ENCODE measurements around the gene CREBBP. TPM values are rescaled to one million over a fixed set of nuclear protein-coding genes. Genes with fewer than 3 reads are reported as not detected.

CREBBP gene
- total RNA-seq, 4 donors from 2014 or later: 48.2 to 112 (median 74.9) TPM

GRCh38 chr16:3696425-3697218, 183.9 kb downstream of the CREBBP start:
- Histone ChIP-seq H3K4me3 (no peak overlapping the region), H3K27ac (replicated peaks in 1 of 4) (no peak overlapping the region), H3K4me1 (peaks cover 0 to 4% (median 0%) of the 10 kb centered on the region in 4 donors), H3K27me3 (no peaks in the 10 kb centered on the region), H3K9me3 (no peaks in the 10 kb centered on the region), H3K36me3 (peaks cover 0 to 12% (median 2%) of the 10 kb centered on the region in 4 donors)
- intact Hi-C loops (cut with DNase I): no loop called here
- WGBS: 74% methylated on average over 13 of the region's 13 CpGs
- no peak for DNase-seq (ENCODE audit: extremely low spot score)
- no peak for TF ChIP-seq POLR2A (IDR thresholded peaks at IDR 0.05; ENCODE audit: low read depth)
- TF ChIP-seq EP300 (IDR thresholded peaks at IDR 0.05): no peak
- TF ChIP-seq, protein P1, sequence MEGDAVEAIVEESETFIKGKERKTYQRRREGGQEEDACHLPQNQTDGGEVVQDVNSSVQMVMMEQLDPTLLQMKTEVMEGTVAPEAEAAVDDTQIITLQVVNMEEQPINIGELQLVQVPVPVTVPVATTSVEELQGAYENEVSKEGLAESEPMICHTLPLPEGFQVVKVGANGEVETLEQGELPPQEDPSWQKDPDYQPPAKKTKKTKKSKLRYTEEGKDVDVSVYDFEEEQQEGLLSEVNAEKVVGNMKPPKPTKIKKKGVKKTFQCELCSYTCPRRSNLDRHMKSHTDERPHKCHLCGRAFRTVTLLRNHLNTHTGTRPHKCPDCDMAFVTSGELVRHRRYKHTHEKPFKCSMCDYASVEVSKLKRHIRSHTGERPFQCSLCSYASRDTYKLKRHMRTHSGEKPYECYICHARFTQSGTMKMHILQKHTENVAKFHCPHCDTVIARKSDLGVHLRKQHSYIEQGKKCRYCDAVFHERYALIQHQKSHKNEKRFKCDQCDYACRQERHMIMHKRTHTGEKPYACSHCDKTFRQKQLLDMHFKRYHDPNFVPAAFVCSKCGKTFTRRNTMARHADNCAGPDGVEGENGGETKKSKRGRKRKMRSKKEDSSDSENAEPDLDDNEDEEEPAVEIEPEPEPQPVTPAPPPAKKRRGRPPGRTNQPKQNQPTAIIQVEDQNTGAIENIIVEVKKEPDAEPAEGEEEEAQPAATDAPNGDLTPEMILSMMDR (IDR thresholded peaks at IDR 0.05): no peak
- no peak for TF ChIP-seq POLR2AphosphoS5 (IDR thresholded peaks at IDR 0.05)

GRCh38 chr16:3695610-3696369, 184.7 kb downstream of the CREBBP start:
- TF ChIP-seq EP300 (IDR thresholded peaks at IDR 0.05) (no peak), POLR2AphosphoS5 (IDR thresholded peaks at IDR 0.05) (no peak), POLR2A (IDR thresholded peaks at IDR 0.05; ENCODE audit: low read depth) (no peak)
- TF ChIP-seq, protein P1 (IDR thresholded peaks at IDR 0.05): no peak
- WGBS: 86% methylated on average over 19 of the region's 19 CpGs
- Histone ChIP-seq H3K4me3 (no peak overlapping the region), H3K4me1 (peaks cover 2 to 12% (median 7%) of the 10 kb centered on the region in 4 donors), H3K27ac (replicated peaks in 1 of 4) (no peak overlapping the region), H3K9me3 (no peaks in the 10 kb centered on the region), H3K27me3 (no peaks in the 10 kb centered on the region), H3K36me3 (peaks cover 0 to 10% (median 2%) of the 10 kb centered on the region in 4 donors)
- intact Hi-C loops (cut with DNase I): no loop called here
- DNase-seq (ENCODE audit: extremely low spot score): no peak

GRCh38 chr16:3694051-3694450, 186.5 kb downstream of the CREBBP start:
- intact Hi-C loops (cut with DNase I): no loop called here
- H3K27me3 ChIP-seq: no peaks in the 10 kb centered on the region
- no peak for TF ChIP-seq EP300 (IDR thresholded peaks at IDR 0.05)
- 89% methylated on average over 9 of the region's 9 CpGs for WGBS
- peaks cover 6 to 23% (median 19%) of the 10 kb centered on the region in 4 donors for H3K4me1 ChIP-seq
- no peak overlapping the region for H3K27ac ChIP-seq (replicated peaks in 1 of 4)
- peaks cover 0 to 14% (median 2%) of the 10 kb centered on the region in 4 donors for H3K36me3 ChIP-seq
- no peaks in the 10 kb centered on the region for H3K9me3 ChIP-seq
- no peak overlapping the region for H3K4me3 ChIP-seq
- DNase-seq (ENCODE audit: extremely low spot score): no peak

- DNase-seq (ENCODE audit: extremely low spot score): no peak
- no peaks in the 10 kb centered on the region for H3K9me3 ChIP-seq
- 77% methylated on average over 12 of the region's 12 CpGs for WGBS
- H3K27ac ChIP-seq (replicated peaks in 1 of 4): peak overlapping the region in 3 of 4 donors; percentile 3 to 22 (median 18)
- no peaks in the 10 kb centered on the region for H3K27me3 ChIP-seq
- TF ChIP-seq POLR2A (IDR thresholded peaks at IDR 0.05; ENCODE audit: low read depth): no peak
- no peak for TF ChIP-seq EP300 (IDR thresholded peaks at IDR 0.05)
- TF ChIP-seq POLR2AphosphoS5 (IDR thresholded peaks at IDR 0.05): no peak
- peaks cover 0 to 37% (median 19%) of the 10 kb centered on the region in 4 donors for H3K36me3 ChIP-seq
- intact Hi-C loops (cut with DNase I): loop anchor here (2.0 kb wide), 1 partner anchor 189 kb away; the partner anchor contains the start of gene CREBBP
- peaks cover 6 to 23% (median 19%) of the 10 kb centered on the region in 4 donors for H3K4me1 ChIP-seq
- no peak overlapping the region for H3K4me3 ChIP-seq
Observed at GRCh38 chr16:3691761-3692160, 188.8 kb downstream of the CREBBP start.

DNA sequence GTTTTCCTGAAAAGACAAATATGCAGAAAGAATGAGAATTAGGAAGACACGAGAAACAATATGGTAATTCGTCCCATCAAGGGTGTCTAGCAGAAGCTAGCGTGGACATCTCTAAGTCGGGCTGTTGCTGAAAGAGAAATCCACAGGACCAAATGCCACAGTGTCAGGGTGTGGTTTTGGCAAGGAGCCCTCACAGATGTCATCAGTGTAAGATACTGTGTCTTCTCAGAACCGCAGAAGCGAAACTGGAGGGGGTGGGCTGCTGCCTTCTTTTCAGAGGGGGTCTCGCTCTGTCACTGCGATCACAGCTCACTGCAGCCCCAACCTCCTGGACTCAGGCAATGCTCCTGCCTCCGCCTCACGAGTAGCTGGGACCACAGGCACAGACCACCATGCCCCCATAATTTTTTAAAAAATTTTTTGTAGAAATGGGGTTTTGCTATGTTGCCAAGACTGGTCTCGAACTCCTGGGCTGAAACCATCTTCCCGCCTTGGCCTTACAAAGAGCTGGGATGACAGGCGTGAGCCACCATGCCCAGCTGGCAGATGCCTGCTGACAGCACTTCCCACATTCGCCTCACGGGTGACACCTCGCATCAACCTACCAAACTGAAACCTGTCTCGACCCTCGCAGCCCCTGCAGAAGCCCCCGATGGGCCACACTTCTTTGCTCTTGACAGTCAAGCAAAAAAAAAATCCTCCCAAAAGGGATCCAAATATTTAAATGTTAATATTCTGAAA, 189.4 kb downstream of the CREBBP start:
- intact Hi-C loops (cut with DNase I): loop anchor here (2.0 kb wide), 1 partner anchor 190 kb away; the partner anchor contains the start of gene CREBBP
- Histone ChIP-seq H3K9me3 (no peaks in the 10 kb centered on the region), H3K4me1 (peaks cover 6 to 20% (median 19%) of the 10 kb centered on the region in 4 donors), H3K4me3 (peak overlapping the region; percentile 37 to 56 (median 42)), H3K36me3 (peaks cover 4 to 43% (median 25%) of the 10 kb centered on the region in 4 donors), H3K27me3 (no peaks in the 10 kb centered on the region), H3K27ac (replicated peaks in 1 of 4) (peak overlapping the region; percentile 54 to 75 (median 66))
- WGBS: 77% methylated on average over 17 of the region's 19 CpGs
- no peak for TF ChIP-seq POLR2A (IDR thresholded peaks at IDR 0.05; ENCODE audit: low read depth)
- TF ChIP-seq, protein P1 (IDR thresholded peaks at IDR 0.05): peak in 1 of 3 experiments; percentile 21
- DNase-seq (ENCODE audit: extremely low spot score): no peak
